Measurements from ENCODE around the gene EPC1.
A peak's percentile ranks its signal among the peaks of the same experiment; 100 is the strongest.

EPC1 gene

DNA sequence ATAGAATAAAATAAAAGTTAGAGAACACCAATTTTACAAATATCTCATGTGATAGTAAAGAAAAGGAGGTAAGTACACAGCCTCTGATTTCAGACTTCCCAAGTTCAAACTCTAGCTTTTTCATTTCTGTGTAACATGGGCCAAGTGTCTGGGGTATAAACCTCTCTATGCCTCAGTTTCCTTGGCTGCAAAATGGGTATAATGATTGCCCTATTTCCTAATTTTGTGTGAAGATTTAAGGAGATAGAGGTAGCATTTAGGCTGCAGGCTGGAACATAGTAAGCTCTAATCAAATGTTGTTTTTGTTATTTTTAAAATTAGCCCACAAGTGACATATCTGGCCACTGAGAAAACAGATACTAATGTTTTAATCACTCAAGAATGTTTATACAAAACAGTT lies 26.1 kb upstream of the EPC1 start (continued):
- no peak for TF ChIP-seq ZBTB49 (tag by site-specific recombination; IDR thresholded peaks at IDR 0.05; ENCODE audit: low read depth)
- no peak for TF ChIP-seq KLF7 (tag by site-specific recombination; IDR thresholded peaks at IDR 0.05; ENCODE audit: borderline replicate concordance)

DNA sequence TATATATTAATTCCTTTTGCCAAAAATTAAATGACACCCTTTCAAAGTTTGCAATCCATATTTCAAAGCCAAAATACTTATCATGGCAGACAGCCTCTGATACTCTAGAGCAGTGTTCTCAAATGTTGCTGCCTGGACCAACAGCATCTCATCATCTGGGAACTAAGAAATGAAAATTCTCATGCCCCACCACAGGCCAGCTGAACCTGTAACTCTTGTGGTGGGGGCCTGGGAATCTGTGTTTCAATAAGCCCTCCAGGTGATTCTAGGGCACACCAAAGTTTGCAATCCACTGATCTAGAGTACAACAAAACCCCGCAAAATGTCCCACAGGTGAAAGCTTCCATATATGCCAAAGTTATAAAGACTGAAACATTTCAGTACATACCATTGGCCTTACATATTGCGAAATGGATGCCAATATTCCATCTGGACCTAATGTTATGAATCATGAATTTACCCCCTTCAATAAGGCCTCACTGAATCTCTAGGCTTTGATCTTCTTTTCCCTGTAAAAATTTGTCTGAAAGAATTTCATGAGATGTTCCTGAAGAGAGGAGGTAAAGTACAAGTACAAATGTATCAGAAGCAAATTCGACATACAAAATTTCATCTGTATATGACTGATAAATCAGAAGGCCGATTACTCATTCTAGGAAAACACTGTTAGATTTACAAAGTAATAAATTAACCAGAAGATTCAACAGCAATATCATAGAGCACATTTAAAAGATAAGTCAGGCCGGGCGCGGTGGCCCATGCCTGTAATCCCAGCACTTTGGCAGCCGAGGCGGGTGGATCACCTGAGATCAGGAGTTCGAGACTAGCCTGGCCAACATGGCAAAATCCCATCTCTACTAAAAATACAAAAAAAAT lies 25.3 kb upstream of the EPC1 start:
- Histone ChIP-seq H3K4me3 (ENCODE audit: low read depth, low read length) (no peak overlapping the region), H3K27ac (ENCODE audit: extremely low read depth, low read depth, low read length) (no peak overlapping the region), H3K36me3 (ENCODE audit: control insufficient read depth in 2 of 2, insufficient read depth in 1 of 2, low read length in 2 of 2) (no peaks in the 10 kb centered on the region), H3K4me1 (ENCODE audit: control insufficient read depth, insufficient read depth, low read length) (0 out of 2 replicates have a peak, but pooled peaks cover 6% of the 10 kb centered on the region), H3K9me3 (ENCODE audit: control insufficient read depth, insufficient read depth, low read depth, low read length) (no peaks in the 10 kb centered on the region)
- ChIA-PET CTCF (interaction anchor here (1.2 kb wide), 1 partner anchor 10 kb away, joined by 3 read pairs; no protein-coding TSS in a partner anchor), POLR2A (no interaction called here)
- TF ChIP-seq ZBTB20 (tag by site-specific recombination; IDR thresholded peaks at IDR 0.05) (0 out of 2 replicates have a peak, but pooled peaks have one; percentile 26), ZNF10 (tag by site-specific recombination; IDR thresholded peaks at IDR 0.05) (no peak), ZNF544 (tag by site-specific recombination; IDR thresholded peaks at IDR 0.05) (no peak), ZNF530 (tag by site-specific recombination; IDR thresholded peaks at IDR 0.05; ENCODE audit: low read depth) (no peak)

DNA sequence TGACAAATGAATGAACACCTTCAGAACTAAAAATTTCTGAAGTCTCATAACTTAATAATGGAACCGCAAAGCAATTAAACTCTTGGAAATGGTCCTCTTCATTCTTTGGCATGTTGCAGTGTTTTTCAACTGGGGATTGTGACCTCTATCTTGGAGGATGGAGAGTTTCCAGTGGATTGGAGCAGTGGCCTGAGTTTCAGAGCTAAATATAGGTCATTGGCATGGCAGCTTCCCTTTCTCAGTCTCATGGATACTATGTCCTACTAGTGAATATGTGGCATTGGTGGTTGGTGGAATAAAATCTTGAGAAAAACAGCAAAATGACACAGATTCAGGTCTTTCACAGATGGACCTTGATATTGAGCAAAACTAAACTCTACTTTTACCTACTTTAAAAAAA lies 24.1 kb upstream of the EPC1 start:
- H3K9me3 ChIP-seq (ENCODE audit: control insufficient read depth, insufficient read depth, low read depth, low read length) = no peaks in the 10 kb centered on the region
- no peak overlapping the region for H3K27ac ChIP-seq (ENCODE audit: extremely low read depth, low read depth, low read length)
- ChIA-PET CTCF (interaction anchor here (1.1 to 2.4 kb wide), 2 partner anchors 18 to 115 kb away, joined by 4 to 7 read pairs; no protein-coding TSS in a partner anchor), POLR2A (no interaction called here)
- H3K4me3 ChIP-seq (ENCODE audit: low read depth, low read length) = no peak overlapping the region
- 0 out of 2 replicates have a peak, but pooled peaks cover 3% of the 10 kb centered on the region for H3K4me1 ChIP-seq (ENCODE audit: control insufficient read depth, insufficient read depth, low read length)
- no peaks in the 10 kb centered on the region for H3K36me3 ChIP-seq (ENCODE audit: control insufficient read depth in 2 of 2, insufficient read depth in 1 of 2, low read length in 2 of 2)
- no peak for TF ChIP-seq ZNF837 (tag by site-specific recombination; IDR thresholded peaks at IDR 0.05)
- TF ChIP-seq GFI1B (tag by site-specific recombination; IDR thresholded peaks at IDR 0.05) = no peak
- TF ChIP-seq OVOL3 (tag by site-specific recombination; IDR thresholded peaks at IDR 0.05) = no peak
- no peak for TF ChIP-seq ZNF157 (tag by site-specific recombination; IDR thresholded peaks at IDR 0.05)
- no peak for TF ChIP-seq ZNF221 (tag by site-specific recombination; IDR thresholded peaks at IDR 0.05; ENCODE audit: borderline replicate concordance)
- TF ChIP-seq ZNF777 (tag by site-specific recombination; IDR thresholded peaks at IDR 0.05; ENCODE audit: borderline replicate concordance) = no peak
- no peak for TF ChIP-seq ZNF785 (tag by site-specific recombination; IDR thresholded peaks at IDR 0.05)
- TF ChIP-seq ZNF843 (tag by site-specific recombination; IDR thresholded peaks at IDR 0.05) = no peak
- TF ChIP-seq, protein P1, sequence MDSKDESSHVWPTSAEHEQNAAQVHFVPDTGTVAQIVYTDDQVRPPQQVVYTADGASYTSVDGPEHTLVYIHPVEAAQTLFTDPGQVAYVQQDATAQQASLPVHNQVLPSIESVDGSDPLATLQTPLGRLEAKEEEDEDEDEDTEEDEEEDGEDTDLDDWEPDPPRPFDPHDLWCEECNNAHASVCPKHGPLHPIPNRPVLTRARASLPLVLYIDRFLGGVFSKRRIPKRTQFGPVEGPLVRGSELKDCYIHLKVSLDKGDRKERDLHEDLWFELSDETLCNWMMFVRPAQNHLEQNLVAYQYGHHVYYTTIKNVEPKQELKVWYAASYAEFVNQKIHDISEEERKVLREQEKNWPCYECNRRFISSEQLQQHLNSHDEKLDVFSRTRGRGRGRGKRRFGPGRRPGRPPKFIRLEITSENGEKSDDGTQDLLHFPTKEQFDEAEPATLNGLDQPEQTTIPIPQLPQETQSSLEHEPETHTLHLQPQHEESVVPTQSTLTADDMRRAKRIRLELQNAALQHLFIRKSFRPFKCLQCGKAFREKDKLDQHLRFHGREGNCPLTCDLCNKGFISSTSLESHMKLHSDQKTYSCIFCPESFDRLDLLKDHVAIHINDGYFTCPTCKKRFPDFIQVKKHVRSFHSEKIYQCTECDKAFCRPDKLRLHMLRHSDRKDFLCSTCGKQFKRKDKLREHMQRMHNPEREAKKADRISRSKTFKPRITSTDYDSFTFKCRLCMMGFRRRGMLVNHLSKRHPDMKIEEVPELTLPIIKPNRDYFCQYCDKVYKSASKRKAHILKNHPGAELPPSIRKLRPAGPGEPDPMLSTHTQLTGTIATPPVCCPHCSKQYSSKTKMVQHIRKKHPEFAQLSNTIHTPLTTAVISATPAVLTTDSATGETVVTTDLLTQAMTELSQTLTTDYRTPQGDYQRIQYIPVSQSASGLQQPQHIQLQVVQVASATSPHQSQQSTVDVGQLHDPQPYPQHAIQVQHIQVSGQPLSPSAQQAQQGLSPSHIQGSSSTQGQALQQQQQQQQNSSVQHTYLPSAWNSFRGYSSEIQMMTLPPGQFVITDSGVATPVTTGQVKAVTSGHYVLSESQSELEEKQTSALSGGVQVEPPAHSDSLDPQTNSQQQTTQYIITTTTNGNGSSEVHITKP (tag by site-specific recombination; IDR thresholded peaks at IDR 0.05) = no peak
- TF ChIP-seq, protein P2, sequence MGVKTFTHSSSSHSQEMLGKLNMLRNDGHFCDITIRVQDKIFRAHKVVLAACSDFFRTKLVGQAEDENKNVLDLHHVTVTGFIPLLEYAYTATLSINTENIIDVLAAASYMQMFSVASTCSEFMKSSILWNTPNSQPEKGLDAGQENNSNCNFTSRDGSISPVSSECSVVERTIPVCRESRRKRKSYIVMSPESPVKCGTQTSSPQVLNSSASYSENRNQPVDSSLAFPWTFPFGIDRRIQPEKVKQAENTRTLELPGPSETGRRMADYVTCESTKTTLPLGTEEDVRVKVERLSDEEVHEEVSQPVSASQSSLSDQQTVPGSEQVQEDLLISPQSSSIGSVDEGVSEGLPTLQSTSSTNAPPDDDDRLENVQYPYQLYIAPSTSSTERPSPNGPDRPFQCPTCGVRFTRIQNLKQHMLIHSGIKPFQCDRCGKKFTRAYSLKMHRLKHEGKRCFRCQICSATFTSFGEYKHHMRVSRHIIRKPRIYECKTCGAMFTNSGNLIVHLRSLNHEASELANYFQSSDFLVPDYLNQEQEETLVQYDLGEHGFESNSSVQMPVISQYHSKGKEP (tag by site-specific recombination; IDR thresholded peaks at IDR 0.05) = no peak
- TF ChIP-seq, protein P3, sequence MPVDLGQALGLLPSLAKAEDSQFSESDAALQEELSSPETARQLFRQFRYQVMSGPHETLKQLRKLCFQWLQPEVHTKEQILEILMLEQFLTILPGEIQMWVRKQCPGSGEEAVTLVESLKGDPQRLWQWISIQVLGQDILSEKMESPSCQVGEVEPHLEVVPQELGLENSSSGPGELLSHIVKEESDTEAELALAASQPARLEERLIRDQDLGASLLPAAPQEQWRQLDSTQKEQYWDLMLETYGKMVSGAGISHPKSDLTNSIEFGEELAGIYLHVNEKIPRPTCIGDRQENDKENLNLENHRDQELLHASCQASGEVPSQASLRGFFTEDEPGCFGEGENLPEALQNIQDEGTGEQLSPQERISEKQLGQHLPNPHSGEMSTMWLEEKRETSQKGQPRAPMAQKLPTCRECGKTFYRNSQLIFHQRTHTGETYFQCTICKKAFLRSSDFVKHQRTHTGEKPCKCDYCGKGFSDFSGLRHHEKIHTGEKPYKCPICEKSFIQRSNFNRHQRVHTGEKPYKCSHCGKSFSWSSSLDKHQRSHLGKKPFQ (tag by site-specific recombination; IDR thresholded peaks at IDR 0.05) = no peak
- no peak for TF ChIP-seq ZXDB (tag by site-specific recombination; IDR thresholded peaks at IDR 0.05)
- TF ChIP-seq ZNF529 (tag by site-specific recombination; IDR thresholded peaks at IDR 0.05; ENCODE audit: insufficient replicate concordance) = no peak
- no peak for TF ChIP-seq ZNF132 (tag by site-specific recombination; IDR thresholded peaks at IDR 0.05; ENCODE audit: borderline replicate concordance)
- TF ChIP-seq ZSCAN18 (tag by site-specific recombination; IDR thresholded peaks at IDR 0.05) = no peak
